Natural killer cell (primary cell): Measurements from ENCODE around the gene EPHA7. TPM values are rescaled to one million over a fixed set of nuclear protein-coding genes. Genes with fewer than 3 reads are reported as not detected.

ENCODE experiments used
- ATAC-seq, 3 donors: fragments of 150-1000 bp in 2 of 3; fragments of 200-7000 bp in 1 of 3; cut with Tn5 transposase; 1 replicate in 1 of 3; 2 replicates in 2 of 3; pipeline ENCODE4 v1.10.0; 2021; ENCODE audit warnings: mild to moderate bottlenecking in 2 of 3, moderate library complexity in 2 of 3
- DNase-seq, 2 donors: peaks; one replicate each; pipeline versions ENCODE4 v3.0.0 to v3.0.0-alpha.2; 2013 to 2021; ENCODE audit warnings: mixed read lengths in 1 of 2
- H3K27ac ChIP-seq: one replicate; pipeline ENCODE4 v1.5.1; 2013; ENCODE audit warnings: mild to moderate bottlenecking, low read length
- H3K27me3 ChIP-seq: one replicate; pipeline ENCODE4 v1.6.1; 2013; ENCODE audit warnings: low read length; ENCODE audit not compliant: control insufficient read depth, insufficient read depth
- H3K36me3 ChIP-seq: one replicate; pipeline ENCODE4 v1.6.1; 2013; ENCODE audit warnings: low read length; ENCODE audit not compliant: control insufficient read depth, insufficient read depth
- H3K4me1 ChIP-seq: one replicate; pipeline ENCODE4 v1.6.1; 2013; ENCODE audit warnings: low read length; ENCODE audit not compliant: control insufficient read depth, insufficient read depth
- H3K4me3 ChIP-seq: one replicate; pipeline ENCODE4 v1.5.1; 2013; ENCODE audit warnings: low read length
- H3K9me3 ChIP-seq: one replicate; pipeline ENCODE4 v1.6.1; 2013; ENCODE audit warnings: low read length; ENCODE audit not compliant: control insufficient read depth, insufficient read depth
- H3K27ac Mint-ChIP-seq, 2 donors: one replicate each; pipeline ENCODE4 v1.8.0; 2022; ENCODE audit warnings: mild to moderate bottlenecking in 2 of 2, mixed read lengths in 2 of 2, moderate library complexity in 1 of 2
- H3K27me3 Mint-ChIP-seq, 2 donors: one replicate each; pipeline ENCODE4 v1.8.0; 2022; ENCODE audit warnings: low read depth in 2 of 2, mixed read lengths in 2 of 2
- H3K36me3 Mint-ChIP-seq: one replicate; pipeline ENCODE4 v1.8.0; 2022; ENCODE audit warnings: mixed read lengths
- H3K4me1 Mint-ChIP-seq, 2 donors: one replicate each; pipeline ENCODE4 v1.8.0; 2022; ENCODE audit warnings: mixed read lengths in 2 of 2
- H3K4me3 Mint-ChIP-seq: one replicate; pipeline ENCODE4 v1.8.0; 2022; ENCODE audit warnings: mild to moderate bottlenecking, moderate library complexity, mixed read lengths
- H3K9me3 Mint-ChIP-seq, 2 donors: one replicate each; pipeline ENCODE4 v1.8.0; 2022; ENCODE audit warnings: mixed read lengths in 2 of 2
- WGBS: methylation state at CpG from one replicate; pipeline ENCODE4 v1.1.7; 2013; ENCODE audit warnings: missing lambda C conversion rate; ENCODE audit not compliant: insufficient coverage; 5-methylcytosine and 5-hydroxymethylcytosine counted together
- intact Hi-C: fragments of 100-400 bp; cut with micrococcal nuclease; formaldehyde crosslinking; loops from one replicate; pipeline ENCODE4 v1.14.2; 2022
- total RNA-seq, 4 donors: library from RNA; stranded (reverse); fragments of 120-200 nt in 1 of 4; gene quantifications; one replicate each; pipeline versions ENCODE4 v1.2.3 to v1.2.4, GENCODE V29; 2013 to 2022
- TF ChIP-seq, protein P1 (sequence below): fragments of 200-600 bp; IDR thresholded peaks from one replicate; pipeline ENCODE4 v1.8.0; 2022; ENCODE audit warnings: antibody characterized with exemption

Gene EPHA7
- total RNA-seq: not detected
- not detected for total RNA-seq (2013)

DNA sequence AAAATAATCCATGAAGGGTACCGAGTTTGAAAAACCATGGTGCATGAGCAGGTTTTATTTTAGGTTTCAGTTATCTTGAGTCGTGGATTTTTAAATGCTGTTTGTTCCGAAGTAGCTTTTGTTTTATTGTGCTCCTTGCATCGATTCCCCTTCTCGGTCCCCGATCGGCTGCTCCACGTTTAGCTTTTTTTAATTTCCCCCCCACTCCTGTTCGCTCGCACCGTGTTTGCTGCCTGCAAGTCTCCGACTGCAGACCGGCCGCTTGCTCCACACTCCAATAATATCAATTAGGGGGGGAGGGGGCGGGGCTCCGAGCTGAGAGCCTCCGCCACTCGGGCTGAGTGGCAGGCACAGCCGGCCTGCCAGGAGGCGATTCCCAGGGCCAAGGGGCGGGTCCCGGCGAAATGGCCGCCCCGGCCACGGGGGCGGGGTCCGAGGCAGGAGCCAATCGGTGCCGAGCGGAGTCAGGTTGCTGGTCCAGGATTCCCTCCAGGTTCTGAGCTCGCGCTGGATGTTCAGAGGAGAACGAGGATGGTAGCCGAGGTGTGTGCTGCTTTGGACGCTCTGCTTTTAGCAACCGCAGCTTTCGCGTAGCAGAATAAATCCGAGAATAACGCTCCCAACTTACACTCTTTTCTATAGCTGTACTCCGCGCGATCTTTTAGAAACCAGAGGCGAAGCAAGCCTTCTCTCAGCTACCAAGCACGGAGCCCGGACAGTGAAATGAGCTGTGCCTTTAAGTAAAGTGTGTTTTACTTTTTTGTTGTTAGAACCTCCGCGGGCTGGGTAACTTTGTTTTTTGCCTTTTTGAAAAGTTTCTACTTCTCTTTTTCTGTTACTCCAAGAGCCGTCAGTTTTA lies at the start of gene EPHA7:
Gene EPHA7 (minus strand): TSS at position 256 of the 859 bp plus-strand sequence. CDS start 218 bp downstream, at position 38.
- Histone ChIP-seq H3K36me3 (no peaks in the 10 kb centered on the region), H3K4me1 (peaks cover 25% of the 10 kb centered on the region), H3K4me3 (peak within 1 kb of the TSS; percentile 7), H3K27me3 (peaks cover 36% of the 10 kb centered on the region), H3K9me3 (peaks cover 3% of the 10 kb centered on the region), H3K27ac (no peak within 1 kb of the TSS)
- ATAC-seq (peak in 2 of 3 donors; percentile 49 to 73), DNase-seq (peak in 1 of 2 donors; percentile 10)
- TF ChIP-seq, protein P1, sequence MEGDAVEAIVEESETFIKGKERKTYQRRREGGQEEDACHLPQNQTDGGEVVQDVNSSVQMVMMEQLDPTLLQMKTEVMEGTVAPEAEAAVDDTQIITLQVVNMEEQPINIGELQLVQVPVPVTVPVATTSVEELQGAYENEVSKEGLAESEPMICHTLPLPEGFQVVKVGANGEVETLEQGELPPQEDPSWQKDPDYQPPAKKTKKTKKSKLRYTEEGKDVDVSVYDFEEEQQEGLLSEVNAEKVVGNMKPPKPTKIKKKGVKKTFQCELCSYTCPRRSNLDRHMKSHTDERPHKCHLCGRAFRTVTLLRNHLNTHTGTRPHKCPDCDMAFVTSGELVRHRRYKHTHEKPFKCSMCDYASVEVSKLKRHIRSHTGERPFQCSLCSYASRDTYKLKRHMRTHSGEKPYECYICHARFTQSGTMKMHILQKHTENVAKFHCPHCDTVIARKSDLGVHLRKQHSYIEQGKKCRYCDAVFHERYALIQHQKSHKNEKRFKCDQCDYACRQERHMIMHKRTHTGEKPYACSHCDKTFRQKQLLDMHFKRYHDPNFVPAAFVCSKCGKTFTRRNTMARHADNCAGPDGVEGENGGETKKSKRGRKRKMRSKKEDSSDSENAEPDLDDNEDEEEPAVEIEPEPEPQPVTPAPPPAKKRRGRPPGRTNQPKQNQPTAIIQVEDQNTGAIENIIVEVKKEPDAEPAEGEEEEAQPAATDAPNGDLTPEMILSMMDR: no peak
- Mint-ChIP-seq H3K27me3 (peaks cover 16 to 35% of the 10 kb centered on the region in 2 donors), H3K9me3 (no peaks in the 10 kb centered on the region), H3K27ac (no peak within 1 kb of the TSS), H3K4me1 (peaks cover 0 to 6% of the 10 kb centered on the region in 2 donors), H3K36me3 (peaks cover 7% of the 10 kb centered on the region), H3K4me3 (peak within 1 kb of the TSS; percentile 72)
- intact Hi-C loops: no loop called here
- WGBS: 1% methylated on average over 39 of the region's 50 CpGs

GRCh38 chr6:93468291-93468690 lies 48.9 kb upstream of the EPHA7 start:
- TF ChIP-seq, protein P1: no peak
- Mint-ChIP-seq H3K27ac (no peak overlapping the region), H3K36me3 (no peaks in the 10 kb centered on the region), H3K9me3 (peaks cover 16 to 17% of the 10 kb centered on the region in 2 donors), H3K4me1 (no peaks in the 10 kb centered on the region), H3K4me3 (no peak overlapping the region), H3K27me3 (no peaks in the 10 kb centered on the region)
- 0% methylated on average over 2 of the region's 4 CpGs for WGBS
- Histone ChIP-seq H3K9me3 (no peaks in the 10 kb centered on the region), H3K27ac (no peak overlapping the region), H3K4me3 (no peak overlapping the region), H3K4me1 (no peaks in the 10 kb centered on the region), H3K27me3 (no peaks in the 10 kb centered on the region), H3K36me3 (no peaks in the 10 kb centered on the region)
- ATAC-seq (no peak), DNase-seq (no peak)
- intact Hi-C loops: no loop called here

GRCh38 chr6:93454533-93454932 lies 35.2 kb upstream of the EPHA7 start:
- H3K27ac Mint-ChIP-seq: no peak overlapping the region
- no peak overlapping the region for H3K4me3 Mint-ChIP-seq
- H3K4me1 Mint-ChIP-seq: no peaks in the 10 kb centered on the region
- Histone ChIP-seq H3K4me1 (no peaks in the 10 kb centered on the region), H3K27me3 (no peaks in the 10 kb centered on the region), H3K9me3 (no peaks in the 10 kb centered on the region), H3K4me3 (no peak overlapping the region), H3K36me3 (no peaks in the 10 kb centered on the region), H3K27ac (no peak overlapping the region)
- H3K9me3 Mint-ChIP-seq: peaks cover 21 to 22% of the 10 kb centered on the region in 2 donors
- DNase-seq (no peak), ATAC-seq (no peak)
- intact Hi-C loops: no loop called here
- no peaks in the 10 kb centered on the region for H3K36me3 Mint-ChIP-seq
- WGBS: 96% methylated on average over 5 of the region's 6 CpGs
- TF ChIP-seq, protein P1: no peak
- H3K27me3 Mint-ChIP-seq: no peaks in the 10 kb centered on the region
